Nucleus accumbens (tissue), 56 donors: ENCODE measurements around the gene DACT3.

Source experiments
- DNase-seq, 56 donors: peaks; one replicate each; lab custom pipeline; 2025; lab: John Stamatoyannopoulos, UW

Gene DACT3

DNA sequence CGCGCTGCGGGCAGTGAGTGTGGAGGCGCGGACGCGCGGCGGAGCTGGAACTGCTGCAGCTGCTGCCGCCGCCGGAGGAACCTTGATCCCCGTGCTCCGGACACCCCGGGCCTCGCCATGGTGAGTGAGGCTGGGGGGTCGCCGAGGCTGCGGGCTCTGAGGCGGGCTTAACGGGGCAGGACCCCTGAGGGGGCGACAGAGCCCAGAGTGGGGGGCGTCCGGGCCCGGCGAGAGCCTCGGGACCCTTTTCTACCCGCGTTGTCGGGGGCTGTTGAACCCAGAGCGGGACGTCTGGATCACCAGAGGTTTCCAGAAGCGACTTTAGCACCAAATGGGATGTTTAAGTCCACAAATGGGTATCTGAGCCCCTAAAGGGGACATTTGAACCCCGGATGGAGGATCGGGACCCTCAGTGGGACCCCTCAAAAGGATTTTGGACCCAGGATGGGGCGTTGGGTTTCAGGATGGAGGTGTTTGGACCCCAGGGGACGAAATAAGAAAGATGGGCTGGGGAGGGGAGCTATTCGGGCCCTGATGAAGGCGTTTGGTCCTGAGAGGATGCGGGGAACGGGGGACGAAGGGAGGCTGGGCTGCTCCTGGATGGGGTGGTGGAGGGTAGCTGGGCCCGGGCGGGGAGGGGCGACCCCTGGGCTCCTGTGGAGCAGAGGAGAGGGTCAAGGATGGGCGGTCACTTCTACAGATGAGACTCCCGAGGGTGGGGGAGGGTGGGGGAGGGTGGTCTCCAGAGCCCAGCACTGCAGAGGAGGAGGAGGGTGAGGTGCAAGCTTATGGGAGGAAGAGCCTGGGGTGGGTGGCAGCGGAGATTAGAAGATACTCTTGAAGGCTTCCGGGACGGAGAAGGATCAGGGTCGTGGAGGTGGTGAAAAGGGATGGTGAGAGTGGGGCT lies 59.4 kb downstream of the DACT3 start, which contains the start of gene CALM3:
Gene CALM3 (plus strand): TSS at position 13 of the 907 bp plus-strand sequence. CDS start 105 bp downstream, at position 118.
- DNase-seq: peak in 10 of 56 donors; percentile 24 to 57 (median 34)

DNA sequence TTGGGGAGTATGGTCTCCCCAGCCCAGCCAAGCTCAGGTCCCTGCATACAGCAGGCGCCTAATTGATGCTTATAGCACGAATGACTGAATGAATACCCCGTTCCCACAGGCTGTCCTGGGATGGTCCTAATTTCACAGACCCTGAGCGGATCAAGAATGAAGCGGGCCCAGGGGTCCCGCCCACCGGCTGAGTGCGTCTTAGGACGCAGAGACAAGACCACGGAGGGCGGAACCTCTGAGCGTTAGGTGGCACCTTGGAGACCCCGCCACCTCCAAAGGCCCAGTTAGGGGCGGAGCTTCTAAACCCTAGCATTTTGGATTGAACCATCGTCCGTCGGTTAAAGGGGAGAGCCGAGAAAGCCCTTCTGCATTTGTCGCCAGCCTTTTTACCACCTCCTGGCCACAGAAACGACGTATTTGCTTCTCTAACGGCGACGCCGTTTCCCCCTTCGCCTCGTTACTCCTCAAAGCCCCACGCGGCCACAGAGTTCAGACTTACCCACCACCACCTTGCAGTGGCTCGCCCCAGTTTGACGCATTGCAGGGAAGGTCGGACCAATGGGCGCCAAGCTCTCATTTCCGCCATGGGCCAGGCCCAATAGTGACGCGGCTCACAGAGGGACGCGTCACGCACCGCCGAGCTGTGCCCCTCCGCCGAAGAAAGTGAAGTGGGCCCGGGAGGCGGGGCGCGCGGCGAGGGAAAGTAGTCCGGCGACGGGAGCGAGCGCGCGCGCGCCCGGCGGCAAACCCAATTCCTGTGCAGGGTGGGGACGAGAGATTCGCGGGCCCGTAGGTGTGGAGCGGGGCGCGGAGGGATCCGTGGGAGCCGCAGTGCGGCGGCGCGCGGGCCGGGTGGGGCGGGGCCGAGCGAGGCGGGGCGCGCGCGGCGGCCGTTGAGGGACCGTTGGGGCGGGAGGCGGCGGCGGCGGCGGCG lies 60.3 kb downstream of the DACT3 start:
- peak; percentile 71 to 99 (median 94) for DNase-seq

DNA sequence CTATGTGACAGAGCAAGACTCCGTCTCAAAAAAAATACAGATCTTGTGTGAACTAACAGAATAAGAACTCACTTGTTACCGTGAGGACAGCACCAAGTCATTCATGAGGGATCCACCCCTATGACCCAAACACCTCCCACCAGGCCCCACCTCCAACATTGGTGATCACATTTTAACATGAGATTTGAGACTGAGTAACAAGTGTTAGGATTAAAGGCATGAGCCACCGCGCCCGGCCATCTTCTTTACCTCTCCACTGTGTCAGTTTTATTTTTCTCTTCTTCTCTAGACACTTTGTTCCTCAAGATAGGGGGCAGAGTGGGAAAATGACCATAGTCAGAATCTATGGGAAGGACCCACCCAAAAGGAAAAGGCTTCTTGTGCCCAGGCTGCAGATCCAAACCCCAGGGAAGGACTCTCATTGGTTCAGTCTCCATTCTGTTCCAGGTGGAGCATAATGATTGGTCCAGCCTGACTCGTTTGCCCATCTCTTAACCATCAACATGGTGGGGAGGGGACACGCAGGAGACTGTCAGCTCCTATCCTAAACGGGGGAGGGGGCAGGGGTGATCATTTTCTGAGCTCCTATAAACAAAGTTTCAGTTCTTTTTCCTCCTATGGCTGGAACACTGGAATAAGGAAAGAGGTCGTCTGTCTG lies 61.1 kb downstream of the DACT3 start:
- no peak for DNase-seq

DNA sequence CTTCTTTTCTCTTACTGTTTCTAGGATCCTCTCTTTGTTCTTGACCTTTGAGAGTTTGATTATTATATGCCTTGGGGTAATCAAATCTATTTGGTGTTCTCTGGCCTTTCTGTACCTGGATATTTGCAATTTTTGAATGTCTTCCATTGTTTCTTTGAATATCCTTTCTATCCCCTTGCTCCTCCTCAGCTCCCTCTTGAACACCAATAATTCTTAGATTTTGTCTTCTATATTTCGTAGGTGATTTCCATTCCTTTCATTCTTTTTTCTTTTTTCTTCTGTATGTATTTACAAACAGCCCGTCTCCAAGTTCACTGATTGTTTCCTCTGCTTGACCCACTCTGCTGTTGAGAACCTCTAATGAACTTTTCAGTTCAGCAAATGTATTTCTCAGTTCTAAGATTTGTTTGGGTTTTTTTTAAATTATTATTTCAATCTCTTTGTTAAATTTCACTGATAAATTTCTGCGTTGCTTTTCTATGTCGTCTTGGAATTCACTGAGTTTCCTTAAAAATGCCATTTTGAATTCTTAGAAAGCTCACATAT lies 62.5 kb downstream of the DACT3 start:
- no peak for DNase-seq
